Limb (tissue), 2 donors: ENCODE data around the gene TENT5D.
"Not testable (repeated sequence)": the region's sequence is repeated elsewhere in the genome, so short reads cannot be mapped to it uniquely, and the experiment has no call there.

ENCODE experiments used
- DNase-seq, 2 donors: peaks; one replicate each; pipeline ENCODE4 v3.0.0-alpha.2; 2016; ENCODE audit errors: extremely low spot score in 2 of 2

The TENT5D gene

GRCh38 chrX:80420147-80420546 is at the start of gene TENT5D:
Gene TENT5D, plus strand, starts transcription at chrX:80420447. Its CDS starts 22,093 bp downstream, at chrX:80442540.
- no peak for DNase-seq

GRCh38 chrX:80385651-80386050 is 34.6 kb upstream of the TENT5D start:
- not testable (repeated sequence) for DNase-seq

GRCh38 chrX:80388206-80388605 is 32.0 kb upstream of the TENT5D start:
- no peak for DNase-seq

- DNase-seq = no peak
These were observed 8.2 kb upstream of the TENT5D start for GRCh38 chrX:80412042-80412441.

GRCh38 chrX:80423000-80423399 is 2.8 kb downstream of the TENT5D start:
- DNase-seq = no peak

GRCh38 chrX:80423744-80424143 is 3.5 kb downstream of the TENT5D start:
- DNase-seq = no peak

GRCh38 chrX:80430826-80431504 is 10.7 kb downstream of the TENT5D start:
- no peak for DNase-seq

GRCh38 chrX:80431505-80431832 is 11.2 kb downstream of the TENT5D start:
- DNase-seq = no peak

GRCh38 chrX:80432441-80432840 is 12.2 kb downstream of the TENT5D start:
- no peak for DNase-seq

GRCh38 chrX:80432863-80433262 is 12.6 kb downstream of the TENT5D start:
- no peak for DNase-seq

- DNase-seq = not testable (repeated sequence)
These were observed 47.9 kb downstream of the TENT5D start for GRCh38 chrX:80468166-80468565.

GRCh38 chrX:80471582-80471981 is 51.3 kb downstream of the TENT5D start:
- DNase-seq = no peak

- no peak for DNase-seq
These were observed 65.3 kb downstream of the TENT5D start for GRCh38 chrX:80485543-80485942.

- DNase-seq = no peak
These were observed 66.1 kb downstream of the TENT5D start for GRCh38 chrX:80486299-80486698.

GRCh38 chrX:80489166-80489565 is 68.9 kb downstream of the TENT5D start:
- DNase-seq = no peak
